Lung (tissue), 12 donors: ENCODE data around the gene INHBE. TPM values are rescaled to one million over a fixed set of nuclear protein-coding genes. Genes with fewer than 3 reads are reported as not detected.
A peak's percentile ranks its signal among the peaks of the same experiment; 100 is the strongest.

Experiments used
- ATAC-seq: fragments of 200-7000 bp; cut with Tn5 transposase; one replicate; pipeline ENCODE4 v1.9.1; 2020; ENCODE audit warnings: moderate number of reproducible peaks; ENCODE audit not compliant: insufficient read depth, low FRiP score
- DNase-seq, 3 donors: peaks; one replicate each; pipeline ENCODE4 v3.0.0-alpha.2; 2013 to 2017
- H3K27ac ChIP-seq, 2 donors: one replicate each; pipeline ENCODE4 v1.5.1; 2013; ENCODE audit warnings: mild to moderate bottlenecking in 2 of 2, moderate library complexity in 2 of 2, control low read depth in 1 of 2, inconsistent platforms in 1 of 2, low read depth in 1 of 2, low read length in 1 of 2
- H3K27me3 ChIP-seq, 3 donors: one replicate each; pipeline ENCODE4 v1.5.1; 2013; ENCODE audit warnings: low read length in 2 of 3; ENCODE audit not compliant: control insufficient read depth in 3 of 3, insufficient read depth in 3 of 3
- H3K36me3 ChIP-seq, 4 donors: one replicate each; pipeline ENCODE4 v1.5.1; 2013; ENCODE audit warnings: low read length in 4 of 4, mild to moderate bottlenecking in 1 of 4, moderate library complexity in 1 of 4; ENCODE audit not compliant: control insufficient read depth in 4 of 4, insufficient read depth in 4 of 4
- H3K4me1 ChIP-seq, 5 donors: one replicate each; pipeline ENCODE4 v1.5.1; 2013; ENCODE audit warnings: low read length in 5 of 5, mild to moderate bottlenecking in 2 of 5, moderate library complexity in 1 of 5; ENCODE audit not compliant: control insufficient read depth in 5 of 5, insufficient read depth in 5 of 5
- H3K4me3 ChIP-seq: one replicate; pipeline ENCODE4 v1.5.1; 2013; ENCODE audit warnings: mild to moderate bottlenecking, control low read depth, moderate library complexity
- H3K9ac ChIP-seq, 2 donors: one replicate each; pipeline ENCODE4 v1.5.1; 2013; ENCODE audit warnings: low read length in 2 of 2, control low read depth in 1 of 2; ENCODE audit not compliant: insufficient read depth in 1 of 2
- H3K9me3 ChIP-seq, 4 donors: one replicate each; pipeline ENCODE4 v1.5.1; 2013; ENCODE audit warnings: low read length in 3 of 4, mild to moderate bottlenecking in 1 of 4, moderate library complexity in 1 of 4; ENCODE audit not compliant: control insufficient read depth in 4 of 4, insufficient read depth in 3 of 4
- CTCF ChIP-seq: IDR thresholded peaks from 2 replicates; pipeline ENCODE4 v1.5.1; 2012; ENCODE audit warnings: mild to moderate bottlenecking; ENCODE audit errors: control extremely low read depth, extremely low read depth
- WGBS, 2 donors: extraction: QIAGEN DNeasy Blood & Tissue Kit; methylation state at CpG; one replicate each; pipeline ENCODE4 v1.1.7; 2013; 5-methylcytosine and 5-hydroxymethylcytosine counted together
- polyA plus RNA-seq, 2 donors: library from polyadenylated mRNA; stranded (reverse); fragments of 200-250 nt; gene quantifications; one replicate each; pipeline ENCODE4 v1.2.1, GENCODE V29; 2013
- total RNA-seq, 2 donors: library from RNA; depleted of rRNA in 1 of 2; stranded (reverse); fragments of >200 nt in 1 of 2; gene quantifications; one replicate each; pipeline ENCODE4 v1.2.1, GENCODE V29; 2014 to 2021
- donor health status: control.
- donor health status: control.
- donor health status: Bipolar disorder and iron deficiency.
- donor health status: healthy.
- donor health status: DM: yes; HTN: yes; CAD: no.

INHBE gene
- total and polyA plus RNA-seq, 4 donors, result 0.12 TPM; not detected in 3

- no peaks in the 10 kb centered on the region for H3K9me3 ChIP-seq
- peak overlapping the region; percentile 48 for H3K4me3 ChIP-seq
- DNase-seq, result peak in 1 of 3 donors; percentile 85
- H3K36me3 ChIP-seq, result peaks cover 0 to 20% (median 8%) of the 10 kb centered on the region in 4 donors
- no peak overlapping the region for H3K27ac ChIP-seq
- H3K27me3 ChIP-seq, result peaks cover 0 to 10% (median 0%) of the 10 kb centered on the region in 3 donors
- peaks cover 0 to 15% (median 6%) of the 10 kb centered on the region in 5 donors for H3K4me1 ChIP-seq
- no peak for ATAC-seq
- peak overlapping the region in 1 of 2 donors; percentile 94 for H3K9ac ChIP-seq
- TF ChIP-seq CTCF, result no peak
- WGBS, 2 donors, result 0 to 1% methylated on average over 7 to 9 of the region's 9 CpGs
Observed at GRCh38 chr12:57461917-57462250, 6.8 kb downstream of the INHBE start.

GRCh38 chr12:57462251-57462911 is 7.3 kb downstream of the INHBE start:
- Histone ChIP-seq H3K27me3 (peaks cover 0 to 10% (median 0%) of the 10 kb centered on the region in 3 donors), H3K36me3 (peaks cover 0 to 21% (median 10%) of the 10 kb centered on the region in 4 donors), H3K4me3 (peak overlapping the region; percentile 48), H3K9ac (peak overlapping the region in 1 of 2 donors; percentile 81), H3K4me1 (peaks cover 0 to 15% (median 6%) of the 10 kb centered on the region in 5 donors), H3K9me3 (no peaks in the 10 kb centered on the region), H3K27ac (no peak overlapping the region)
- peak; percentile 77 for TF ChIP-seq CTCF
- DNase-seq (peak; percentile 93 to 95 (median 93)), ATAC-seq (peak; percentile 78)
- WGBS, 2 donors, result 0% methylated on average over 28 of the region's 28 CpGs

DNA sequence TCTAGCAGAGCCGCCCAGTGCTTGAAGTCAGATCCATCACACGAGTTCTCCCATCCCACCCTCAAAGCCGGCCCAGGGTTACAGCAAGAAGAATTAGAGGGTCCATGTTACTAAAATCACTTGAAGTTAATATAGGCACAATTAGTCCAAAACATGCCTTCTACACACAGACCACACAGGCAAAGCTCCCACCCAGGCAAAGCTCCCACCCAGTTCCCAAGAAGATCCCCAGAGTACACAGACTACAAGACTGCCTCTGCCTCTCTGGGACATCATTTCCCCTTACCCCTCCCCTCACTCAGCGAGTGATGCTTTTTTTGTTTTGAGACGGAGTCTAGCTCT is 7.8 kb downstream of the INHBE start:
- ATAC-seq, result no peak
- no peaks in the 10 kb centered on the region for H3K9me3 ChIP-seq
- H3K36me3 ChIP-seq, result peaks cover 0 to 24% (median 11%) of the 10 kb centered on the region in 4 donors
- H3K27me3 ChIP-seq, result peaks cover 0 to 10% (median 0%) of the 10 kb centered on the region in 3 donors
- TF ChIP-seq CTCF, result no peak
- H3K27ac ChIP-seq, result no peak overlapping the region
- H3K4me3 ChIP-seq, result no peak overlapping the region
- DNase-seq, result no peak
- no peak overlapping the region for H3K9ac ChIP-seq
- 25 to 28% methylated on average over 5 of the region's 5 CpGs for WGBS, 2 donors
- H3K4me1 ChIP-seq, result peaks cover 0 to 15% (median 6%) of the 10 kb centered on the region in 5 donors

- Histone ChIP-seq H3K9ac (no peak overlapping the region), H3K4me1 (peaks cover 0 to 8% (median 4%) of the 10 kb centered on the region in 5 donors), H3K27ac (no peak overlapping the region), H3K36me3 (peaks cover 0 to 32% (median 14%) of the 10 kb centered on the region in 4 donors), H3K4me3 (no peak overlapping the region), H3K9me3 (no peaks in the 10 kb centered on the region), H3K27me3 (peaks cover 0 to 10% (median 0%) of the 10 kb centered on the region in 3 donors)
- TF ChIP-seq CTCF, result no peak
- no peak for ATAC-seq
- no peak for DNase-seq
- WGBS, 2 donors, result 93 to 94% methylated on average over 12 of the region's 12 CpGs
Observed at GRCh38 chr12:57464569-57464968, 9.5 kb downstream of the INHBE start.
